HEK293T (cell line): Measurements from ENCODE around the gene KCNK15.

Source experiments
- BHLHE40 ChIP-seq: fragments of 450-650 bp; IDR thresholded peaks from 2 replicates; pipeline ENCODE4 v1.6.1; 2016; ENCODE audit warnings: mild to moderate bottlenecking, moderate library complexity, borderline replicate concordance
- ELF4 ChIP-seq: fragments of 450-650 bp; IDR thresholded peaks from 2 replicates; pipeline ENCODE4 v1.6.1; 2017; ENCODE audit warnings: antibody characterized with exemption
- FOXK2 ChIP-seq: fragments of 450-650 bp; IDR thresholded peaks from 2 replicates; pipeline ENCODE4 v1.6.1; 2016; ENCODE audit warnings: mild to moderate bottlenecking
- LEF1 ChIP-seq: fragments of 450-650 bp; IDR thresholded peaks from 2 replicates; pipeline ENCODE4 v1.6.1; 2017; ENCODE audit warnings: mild to moderate bottlenecking, borderline replicate concordance
- SP1 ChIP-seq: fragments of 450-650 bp; IDR thresholded peaks from 2 replicates; pipeline ENCODE4 v1.6.1; 2017

- TF ChIP-seq LEF1 (no peak), FOXK2 (no peak), ELF4 (no peak), SP1 (no peak), BHLHE40 (no peak)
Observed at GRCh38 chr20:44714102-44714700, 31.5 kb upstream of the KCNK15 start.
